G401 (cell line): ENCODE measurements around the gene GOLIM4. TPM values are rescaled to one million over a fixed set of nuclear protein-coding genes. Genes with fewer than 3 reads are reported as not detected.

ENCODE experiments used
- DNase-seq: peaks from one replicate; pipeline ENCODE4 v3.0.0-alpha.2; 2015; ENCODE audit warnings: low spot score
- in situ Hi-C: cut with HindIII; loops from 2 replicates; pipeline ENCODE4 v1.10.0; 2016; ENCODE audit warnings: low sequenced_read_pairs, mixed read lengths
- total RNA-seq: library from RNA; depleted of rRNA; stranded (reverse); fragments of >200 nt; shearing (Covaris generic); gene quantifications from 2 replicates; pipeline ENCODE4 v1.2.3, GENCODE V29; 2014

The GOLIM4 gene
- total RNA-seq, 1 experiment from 2014 or later, result 15.7 TPM

GRCh38 chr3:167969548-167969947 is 126.2 kb downstream of the GOLIM4 start:
- DNase-seq, result no peak
- in situ Hi-C loops, result no loop called here

GRCh38 chr3:167967257-167968036 is 128.3 kb downstream of the GOLIM4 start:
- in situ Hi-C loops, result no loop called here
- no peak for DNase-seq
